Neural progenitor cell (in vitro differentiated cells): ENCODE data around the gene SLC39A13.

Experiments
- CTCF ChIP-seq: fragments of 200-600 bp; sonication (generic); IDR thresholded peaks from 2 replicates; pipeline ENCODE4 v1.5.1; 2017; ENCODE audit warnings: antibody characterized with exemption, mild to moderate bottlenecking
- EZH2phosphoT487 ChIP-seq: fragments of 200-600 bp; sonication (generic); IDR thresholded peaks from 2 replicates; pipeline ENCODE4 v1.6.1; 2017; ENCODE audit warnings: antibody characterized with exemption

- TF ChIP-seq CTCF (no peak), EZH2phosphoT487 (no peak)
Observed at GRCh38 chr11:47394050-47394321, 14.4 kb upstream of the SLC39A13 start.
